IMR-90 (cell line): Measurements from ENCODE around the gene CAPZA2. TPM values are rescaled to one million over a fixed set of nuclear protein-coding genes. Genes with fewer than 3 reads are reported as not detected.

Experiments used
- ATAC-seq: fragments of 200-7000 bp; cut with Tn5 transposase; 2 replicates; pipeline ENCODE4 v1.9.1; 2020; ENCODE audit warnings: low read depth, mild to moderate bottlenecking, moderate library complexity
- BruUV-seq: library from RNA; stranded (reverse); fragments of 400-500 nt; replicated peaks from 2 replicates; lab custom pipeline; 2021; lab: Mats Ljungman, UMichigan
- CTCF ChIA-PET: fragments of 300-600 bp; formaldehyde crosslinking; extraction: SDS; loops from one replicate; lab custom pipeline; 2021; ENCODE audit warnings: antibody characterized with exemption; lab: Yijun Ruan, JAX
- POLR2A ChIA-PET: fragments of 300-600 bp; sonication (Branson Sonifier 250); formaldehyde crosslinking; loops from one replicate; lab custom pipeline; 2022; ENCODE audit warnings: antibody characterized with exemption; ENCODE audit not compliant: unreplicated experiment; lab: Charles Lee
- DNase-seq: peaks from one replicate; pipeline ENCODE4 v3.0.0; 2013
- H2AFZ ChIP-seq: replicated peaks from 2 replicates; pipeline ENCODE3; 2013; ENCODE audit warnings: low read length, mild to moderate bottlenecking; ENCODE audit not compliant: poor library complexity
- H2AK5ac ChIP-seq: 2 replicates; pipeline ENCODE4 v1.6.1; 2013; ENCODE audit warnings: low read depth, low read length, inconsistent platforms
- H2AK9ac ChIP-seq: replicated peaks from 2 replicates; pipeline ENCODE3; 2013; ENCODE audit warnings: mild to moderate bottlenecking, low read depth, low read length, moderate library complexity; ENCODE audit not compliant: poor library complexity
- H2BK120ac ChIP-seq: 2 replicates; pipeline ENCODE4 v1.6.1; 2013; ENCODE audit warnings: low read depth, low read length, inconsistent platforms
- H2BK15ac ChIP-seq: 3 replicates; pipeline ENCODE4 v1.6.1; 2013; ENCODE audit warnings: low read depth, low read length, inconsistent platforms
- H2BK20ac ChIP-seq: 2 replicates; pipeline ENCODE4 v1.6.1; 2013; ENCODE audit warnings: low read depth, mild to moderate bottlenecking, inconsistent platforms, low read length, moderate library complexity
- H2BK5ac ChIP-seq: 2 replicates; pipeline ENCODE4 v1.6.1; 2013; ENCODE audit warnings: mild to moderate bottlenecking, low read depth, low read length, inconsistent platforms; ENCODE audit not compliant: poor library complexity, severe bottlenecking
- H3K14ac ChIP-seq: replicated peaks from 2 replicates; pipeline ENCODE4 v1.6.1; 2013; ENCODE audit warnings: low read depth, low read length, inconsistent platforms
- H3K18ac ChIP-seq: 2 replicates; pipeline ENCODE4 v1.6.1; 2013; ENCODE audit warnings: low read depth, low read length, control low read depth
- H3K23ac ChIP-seq: 2 replicates; pipeline ENCODE4 v1.6.1; 2013; ENCODE audit warnings: low read depth, low read length, inconsistent platforms
- H3K27ac ChIP-seq: 2 replicates; pipeline ENCODE4 v1.5.1; 2013; ENCODE audit warnings: mild to moderate bottlenecking, control low read depth, low read length; ENCODE audit not compliant: insufficient read depth
- H3K27me3 ChIP-seq: 2 replicates; pipeline ENCODE4 v1.6.1; 2013; ENCODE audit warnings: low read length; ENCODE audit not compliant: control insufficient read depth, insufficient read depth
- H3K36me3 ChIP-seq: 2 replicates; pipeline ENCODE4 v1.6.1; 2013; ENCODE audit warnings: low read length, mixed read lengths; ENCODE audit not compliant: control insufficient read depth, insufficient read depth
- H3K4ac ChIP-seq: 2 replicates; pipeline ENCODE4 v1.6.1; 2013; ENCODE audit warnings: low read depth, low read length, inconsistent platforms
- H3K4me1 ChIP-seq: 2 replicates; pipeline ENCODE4 v1.6.1; 2013; ENCODE audit warnings: low read length, mixed read lengths; ENCODE audit not compliant: control insufficient read depth, insufficient read depth
- H3K4me2 ChIP-seq: 2 replicates; pipeline ENCODE4 v1.6.1; 2013; ENCODE audit warnings: low read depth, mild to moderate bottlenecking, control low read depth, low read length, moderate library complexity
- H3K4me3 ChIP-seq: 2 replicates; pipeline ENCODE4 v1.5.1; 2013; ENCODE audit warnings: low read depth, mild to moderate bottlenecking, control low read depth, low read length, moderate library complexity; ENCODE audit not compliant: insufficient read depth
- H3K56ac ChIP-seq: 2 replicates; pipeline ENCODE4 v1.6.1; 2013; ENCODE audit warnings: low read length, inconsistent platforms; ENCODE audit not compliant: insufficient read depth; ENCODE audit errors: extremely low read depth
- H3K79me1 ChIP-seq, 2 experiments: 2 replicates each; pipeline ENCODE4 v1.6.1; 2013; ENCODE audit warnings: low read length in 2 of 2, inconsistent platforms in 1 of 2, low read depth in 1 of 2
- H3K9ac ChIP-seq: 2 replicates; pipeline ENCODE4 v1.6.1; 2013; ENCODE audit warnings: low read depth, low read length, control low read depth
- H3K9me1 ChIP-seq: 2 replicates; pipeline ENCODE4 v1.6.1; 2013; ENCODE audit warnings: low read length, inconsistent platforms; ENCODE audit not compliant: insufficient read depth
- H3K9me3 ChIP-seq: 2 replicates; pipeline ENCODE4 v1.6.1; 2013; ENCODE audit warnings: low read length; ENCODE audit not compliant: control insufficient read depth, insufficient read depth
- H4K20me1 ChIP-seq: 2 replicates; pipeline ENCODE4 v1.6.1; 2013; ENCODE audit warnings: low read length, inconsistent platforms; ENCODE audit not compliant: insufficient read depth
- H4K5ac ChIP-seq: 2 replicates; pipeline ENCODE4 v1.6.1; 2013; ENCODE audit warnings: mild to moderate bottlenecking, low read depth, low read length, control low read depth
- H4K8ac ChIP-seq, 2 experiments: 2 replicates each; pipeline ENCODE4 v1.6.1; 2013; ENCODE audit warnings: low read depth in 2 of 2, low read length in 2 of 2, control low read depth in 1 of 2, inconsistent platforms in 1 of 2
- H4K91ac ChIP-seq: 2 replicates; pipeline ENCODE4 v1.6.1; 2013; ENCODE audit warnings: low read depth, low read length, inconsistent platforms; ENCODE audit not compliant: insufficient read depth
- ELK1 ChIP-seq: fragments of 150-350 bp; IDR thresholded peaks from 2 replicates; pipeline ENCODE4 v1.6.1; 2016; ENCODE audit warnings: low read depth, mild to moderate bottlenecking, low read length, moderate library complexity, borderline replicate concordance
- POLR2A ChIP-seq: IDR thresholded peaks from 2 replicates; pipeline ENCODE4 v1.6.1; 2012; ENCODE audit warnings: mild to moderate bottlenecking, low read depth, low read length
- WGBS, 2 experiments: methylation state at CpG; one replicate each; pipeline versions ENCODE4 v1.1.5 to v1.1.7; 2013; ENCODE audit warnings: missing lambda C conversion rate in 2 of 2; ENCODE audit not compliant: insufficient read length in 1 of 2; ENCODE audit errors: extremely low coverage in 2 of 2; 5-methylcytosine and 5-hydroxymethylcytosine counted together
- dilution Hi-C: fragments of 300-500 bp; cut with HindIII; formaldehyde crosslinking; loops from one replicate; pipeline ENCODE4 v1.14.3; 2018; ENCODE audit warnings: low sequenced_read_pairs; ENCODE audit not compliant: unreplicated experiment
- in situ Hi-C: fragments of 300-500 bp; cut with MboI; formaldehyde crosslinking; loops from 3 replicates; pipeline ENCODE4 v1.14.3; 2019; ENCODE audit warnings: low sequenced_read_pairs, inconsistent platforms, mixed read lengths
- intact Hi-C: fragments of 100-400 bp; cut with micrococcal nuclease; formaldehyde crosslinking; loops from 2 replicates; pipeline ENCODE4 v1.10.0; 2022
- polyA plus RNA-seq, 3 experiments: library from polyadenylated mRNA; depleted of rRNA; stranded (reverse); fragments of >200 nt; gene quantifications; 2 replicates each; pipeline ENCODE4 v1.2.3, GENCODE V29; 2012; ENCODE audit warnings: low replicate concordance in 1 of 3
- total RNA-seq: library from RNA; depleted of rRNA; stranded (reverse); fragments of >200 nt; gene quantifications from 2 replicates; pipeline ENCODE4 v1.2.3, GENCODE V29; 2012

CAPZA2 gene
- total and polyA plus RNA-seq, 2 of the 4 experiments (the other 2 are of a cell fraction): 66.6 to 133 TPM

GRCh38 chr7:116861717-116862116, 670 bp upstream of the CAPZA2 start:
- Histone ChIP-seq H2BK15ac (no peak overlapping the region), H2AFZ (no peak overlapping the region), H3K4me2 (no peak overlapping the region), H2BK120ac (no peak overlapping the region), H2AK5ac (no peak overlapping the region), H3K4me3 (no peak overlapping the region), H4K8ac (peak overlapping the region; percentile 36 to 88; a peak in 3 of 4 replicates), H3K9me1 (peaks cover 2% of the 10 kb centered on the region), H4K20me1 (peaks cover 29% of the 10 kb centered on the region), H4K91ac (no peak overlapping the region), H3K14ac (no peak overlapping the region), H3K9me3 (no peaks in the 10 kb centered on the region), H2BK20ac (no peak overlapping the region), H3K4me1 (peaks cover 4% of the 10 kb centered on the region), H3K27me3 (no peaks in the 10 kb centered on the region), H3K18ac (no peak overlapping the region), H3K27ac (no peak overlapping the region), H3K36me3 (0 out of 2 replicates have a peak, but pooled peaks cover 2% of the 10 kb centered on the region), H3K4ac (no peak overlapping the region), H2BK5ac (peak overlapping the region; percentile 66), H3K56ac (no peak overlapping the region), H4K5ac (no peak overlapping the region), H3K23ac (no peak overlapping the region), H3K9ac (no peak overlapping the region), H3K79me1 (peaks cover 2 to 20% of the 10 kb centered on the region in 2 experiments; a peak in 1 of 4 replicates), H2AK9ac (no peak overlapping the region)
- ATAC-seq: no peak
- no peak for DNase-seq
- in situ Hi-C loops (no loop called here), intact Hi-C loops (no loop called here), dilution Hi-C loops (no loop called here)
- no CpG with 5 or more reads among the region's 4 CpGs for WGBS, 2 experiments
- TF ChIP-seq POLR2A (no peak), ELK1 (no peak)
- ChIA-PET CTCF (no interaction called here), POLR2A (interaction anchor here (0.6 kb wide), 1 partner anchor 217 kb away, joined by 3 read pairs; no protein-coding TSS in a partner anchor)
- no TSS peak for BruUV-seq
